Right lobe of liver (tissue), 6 donors: ENCODE data around the gene NDNF. TPM values are rescaled to one million over a fixed set of nuclear protein-coding genes. Genes with fewer than 3 reads are reported as not detected.

Experiments used
- ATAC-seq, 4 donors: fragments of 200-7000 bp; cut with Tn5 transposase; one replicate each; pipeline ENCODE4 v1.9.1; 2020; ENCODE audit warnings: mild to moderate bottlenecking in 4 of 4, moderate library complexity in 4 of 4
- DNase-seq, 3 donors: peaks; one replicate each; pipeline ENCODE4 v3.0.0-alpha.2; 2020
- H3K27ac ChIP-seq, 3 donors: fragments of 200-600 bp; one replicate each; pipeline ENCODE4 v1.8.0; 2022
- H3K27me3 ChIP-seq, 2 donors: fragments of 200-600 bp; one replicate each; pipeline ENCODE4 v1.8.0; 2022
- H3K36me3 ChIP-seq, 4 donors: fragments of 200-600 bp; sonication (generic) in 1 of 4; one replicate each; pipeline versions ENCODE4 v1.5.1 to v1.8.0; 2017 to 2022; ENCODE audit warnings: control low read depth in 1 of 4
- H3K4me1 ChIP-seq, 4 donors: fragments of 200-600 bp; sonication (generic) in 1 of 4; one replicate each; pipeline versions ENCODE4 v1.5.1 to v1.8.0; 2017 to 2022; ENCODE audit warnings: control low read depth in 1 of 4
- H3K4me3 ChIP-seq, 3 donors: fragments of 200-600 bp; one replicate each; pipeline ENCODE4 v1.8.0; 2022
- H3K9me3 ChIP-seq, 4 donors: fragments of 200-600 bp; sonication (generic) in 1 of 4; one replicate each; pipeline versions ENCODE4 v1.5.1 to v1.8.0; 2017 to 2022; ENCODE audit warnings: control low read depth in 1 of 4
- CTCF ChIP-seq, 4 donors: fragments of 200-600 bp in 3 of 4; fragments of 450-650 bp in 1 of 4; IDR thresholded peaks; one replicate each; pipeline versions ENCODE4 v1.5.1 to v1.8.0; 2016 to 2022; ENCODE audit warnings: antibody characterized with exemption in 4 of 4, mild to moderate bottlenecking in 2 of 4
- POLR2A ChIP-seq: fragments of 450-650 bp; IDR thresholded peaks from one replicate; pipeline ENCODE4 v1.6.1; 2017; ENCODE audit warnings: antibody characterized with exemption, mild to moderate bottlenecking
- WGBS: methylation state at CpG from one replicate; pipeline ENCODE4 v1.1.6; 2018; ENCODE audit warnings: low coverage, low lambda C conversion rate; ENCODE audit not compliant: insufficient coverage; ENCODE audit errors: missing lambda C conversion rate; 5-methylcytosine and 5-hydroxymethylcytosine counted together
- intact Hi-C, 2 donors: fragments of 100-400 bp; cut with DNase I; formaldehyde crosslinking; loops; one replicate each; pipeline versions ENCODE4 v1.11.2 to v1.14.1; 2022
- total RNA-seq, 6 experiments: library from RNA; depleted of rRNA in 2 of 6; stranded (reverse); fragments of >200 nt in 2 of 6; fragmentation: NEBNext Ultra II Directional in 3 of 6; extraction: Animal tissue kit (Norgen Biotek cat#: 25700) in 3 of 6; gene quantifications; one replicate each; pipeline versions ENCODE4 v1.1.0 to v1.2.4, GENCODE V29; 2016 to 2023
- donor health status: DM: no; HTN: yes; CAD: no.
- donor health status: DM: no; HTN: no; CAD: no.
- donor health status: DM: no; HTN: no; CAD: no.
- donor health status: DM: no; HTN: yes; CAD: no.
- donor health status: DM: no; HTN: yes; CAD: no.

NDNF gene
- total RNA-seq, 6 experiments from 2014 or later, result 0.27 to 0.77 (median 0.52) TPM

- ATAC-seq, result no peak
- H3K9me3 ChIP-seq, result no peaks in the 10 kb centered on the region
- no peaks in the 10 kb centered on the region for H3K4me1 ChIP-seq
- DNase-seq, result no peak
- intact Hi-C loops, result no loop called here
- no peaks in the 10 kb centered on the region for H3K36me3 ChIP-seq
- H3K27me3 ChIP-seq, result no peaks in the 10 kb centered on the region
- no peak overlapping the region for H3K4me3 ChIP-seq
- H3K27ac ChIP-seq, result no peak overlapping the region
- TF ChIP-seq POLR2A (no peak), CTCF (IDR thresholded peaks at IDR 0.05) (peak; percentile 24 to 45 (median 42))
Observed at GRCh38 chr4:121112530-121112929, 40.2 kb upstream of the NDNF start.

- 92% methylated on average over 2 of the region's 2 CpGs for WGBS
- DNase-seq, result no peak
- intact Hi-C loops, result loop anchor here in 1 of 2 donors (10.0 kb wide), 1 partner anchor 954 kb away; no protein-coding TSS in a partner anchor
- no peak for ATAC-seq
- Histone ChIP-seq H3K4me3 (no peak overlapping the region), H3K9me3 (no peaks in the 10 kb centered on the region), H3K27ac (no peak overlapping the region), H3K27me3 (no peaks in the 10 kb centered on the region), H3K36me3 (no peaks in the 10 kb centered on the region), H3K4me1 (no peaks in the 10 kb centered on the region)
- TF ChIP-seq CTCF (IDR thresholded peaks at IDR 0.05) (no peak), POLR2A (no peak)
Observed at GRCh38 chr4:121108557-121108956, 36.2 kb upstream of the NDNF start.

GRCh38 chr4:121107507-121107906 lies 35.2 kb upstream of the NDNF start:
- Histone ChIP-seq H3K27ac (no peak overlapping the region), H3K4me1 (no peaks in the 10 kb centered on the region), H3K4me3 (no peak overlapping the region), H3K9me3 (no peaks in the 10 kb centered on the region), H3K36me3 (no peaks in the 10 kb centered on the region), H3K27me3 (no peaks in the 10 kb centered on the region)
- ATAC-seq, result no peak
- WGBS, result 84% methylated on average over 4 of the region's 4 CpGs
- intact Hi-C loops, result loop anchor here in 1 of 2 donors (10.0 kb wide), 1 partner anchor 953 kb away; no protein-coding TSS in a partner anchor
- DNase-seq, result no peak
- TF ChIP-seq POLR2A (no peak), CTCF (IDR thresholded peaks at IDR 0.05) (no peak)

DNA sequence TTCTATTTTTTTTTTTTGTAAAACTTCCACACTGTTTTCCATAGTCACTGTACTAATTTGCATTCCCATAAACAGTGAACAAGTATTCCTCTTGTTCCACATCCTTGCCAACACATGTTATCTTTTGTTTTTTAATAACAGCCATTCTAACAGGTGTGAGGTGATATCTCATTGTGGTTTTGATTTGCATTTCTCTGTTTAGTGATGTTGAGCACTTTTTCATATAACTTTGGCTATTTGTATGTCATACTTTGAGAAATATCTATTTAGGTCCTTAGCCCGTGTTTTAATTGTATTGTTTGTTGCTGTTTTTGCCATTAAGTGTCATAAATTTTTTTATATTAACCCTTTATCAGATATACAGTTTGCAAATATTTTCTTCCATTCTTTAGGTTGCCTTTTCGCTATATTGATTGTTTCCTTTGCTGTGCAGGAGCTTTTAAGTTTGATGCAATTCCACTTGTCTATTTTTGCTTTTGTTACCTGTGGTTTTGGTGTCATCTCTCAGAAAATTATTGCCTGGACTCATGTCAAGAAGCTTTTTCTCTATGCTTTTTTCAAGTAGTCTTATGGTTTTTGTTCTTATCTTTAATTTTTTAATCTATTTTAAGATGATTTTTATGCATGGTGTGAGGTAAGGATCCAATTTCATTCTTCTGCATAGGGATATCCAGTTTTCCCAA lies 27.9 kb upstream of the NDNF start:
- Histone ChIP-seq H3K27me3 (no peaks in the 10 kb centered on the region), H3K27ac (no peak overlapping the region), H3K4me1 (no peaks in the 10 kb centered on the region), H3K9me3 (no peaks in the 10 kb centered on the region), H3K4me3 (no peak overlapping the region), H3K36me3 (no peaks in the 10 kb centered on the region)
- no peak for TF ChIP-seq POLR2A
- TF ChIP-seq CTCF (IDR thresholded peaks at IDR 0.05), result no peak
- DNase-seq (no peak), ATAC-seq (no peak)
- 38% methylated on average over 2 of the region's 2 CpGs for WGBS
- intact Hi-C loops, result loop anchor here in 1 of 2 donors (10.0 kb wide), 1 partner anchor 945 kb away; no protein-coding TSS in a partner anchor
